ENCODE data around the gene NACC2. TPM values are rescaled to one million over a fixed set of nuclear protein-coding genes. Genes with fewer than 3 reads are reported as not detected.

The NACC2 gene
- total and polyA plus RNA-seq, 9 donors: 6.8 to 11.7 (median 9.3) TPM

DNA sequence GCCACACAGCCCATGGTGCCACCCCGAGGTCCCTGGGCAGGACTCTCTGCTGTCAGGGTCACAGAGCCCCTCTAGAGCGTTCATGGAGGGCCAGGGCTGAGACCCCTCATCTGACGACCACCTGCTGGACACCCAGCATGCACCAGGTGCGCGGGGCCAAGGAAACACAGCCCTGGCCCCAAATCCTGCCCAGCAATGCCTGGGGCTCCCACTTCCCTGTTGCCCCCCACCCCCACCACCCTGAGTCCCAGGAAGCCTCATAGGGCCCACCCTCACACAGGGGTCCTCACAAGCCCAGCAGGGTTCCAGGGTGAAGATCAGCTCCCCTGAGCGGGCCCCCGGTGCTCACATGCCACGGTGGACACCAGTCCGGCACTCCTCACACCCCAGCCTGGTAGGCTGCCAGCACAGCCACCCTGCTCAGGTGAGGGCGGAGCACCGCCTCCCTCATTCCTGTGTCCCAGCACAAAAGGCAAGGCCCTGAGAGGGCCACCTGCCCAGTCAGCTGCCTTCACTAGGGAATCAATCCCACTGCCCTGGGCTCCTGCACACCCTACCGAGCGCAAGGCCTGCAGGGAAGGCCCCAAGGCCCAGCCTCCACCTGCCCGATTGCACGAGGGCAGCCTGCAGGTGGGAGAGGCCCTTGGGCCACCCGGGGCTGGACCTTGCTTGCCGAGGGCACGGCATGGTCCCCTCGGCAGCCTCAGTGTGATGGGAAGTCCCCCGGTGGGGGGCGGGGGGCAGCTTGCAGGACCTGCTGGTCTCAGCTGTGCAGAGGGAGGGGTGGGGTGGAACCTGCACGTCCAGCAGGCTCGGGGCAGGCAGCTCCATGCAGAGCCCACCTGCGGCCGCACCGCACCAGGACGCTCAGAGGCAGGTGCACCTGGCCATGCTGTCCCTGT, 77.5 kb downstream of the NACC2 start:
- peak; percentile 1 for DNase-seq
- no peak overlapping the region for H3K4me3 ChIP-seq (ENCODE audit: low read length)
- 85% methylated on average over 15 of the region's 27 CpGs for WGBS (ENCODE audit: insufficient coverage)
- no peaks in the 10 kb centered on the region for H3K36me3 ChIP-seq (ENCODE audit: control insufficient read depth, insufficient read depth, low read length)
- no peaks in the 10 kb centered on the region for H3K27me3 ChIP-seq (ENCODE audit: control insufficient read depth, insufficient read depth, low read length)
- H3K27ac ChIP-seq (ENCODE audit: low read length): no peak overlapping the region
- no peaks in the 10 kb centered on the region for H3K9me3 ChIP-seq (replicated peaks; ENCODE audit: control insufficient read depth, low read depth, low read length)
- peaks cover 4% of the 10 kb centered on the region for H3K4me1 ChIP-seq (ENCODE audit: control insufficient read depth, insufficient read depth, low read length)

- peak; percentile 1 for DNase-seq
- 85% methylated on average over 23 of the region's 23 CpGs for WGBS (ENCODE audit: insufficient coverage)
- Histone ChIP-seq H3K9me3 (replicated peaks; ENCODE audit: control insufficient read depth, low read depth, low read length) (no peaks in the 10 kb centered on the region), H3K36me3 (ENCODE audit: control insufficient read depth, insufficient read depth, low read length) (no peaks in the 10 kb centered on the region), H3K27ac (ENCODE audit: low read length) (no peak overlapping the region), H3K27me3 (ENCODE audit: control insufficient read depth, insufficient read depth, low read length) (no peaks in the 10 kb centered on the region), H3K4me1 (ENCODE audit: control insufficient read depth, insufficient read depth, low read length) (peaks cover 12% of the 10 kb centered on the region), H3K4me3 (ENCODE audit: low read length) (no peak overlapping the region)
Observed at GRCh38 chr9:136016572-136017288, 78.4 kb downstream of the NACC2 start.

- Histone ChIP-seq H3K4me3 (ENCODE audit: low read length) (no peak overlapping the region), H3K9me3 (replicated peaks; ENCODE audit: control insufficient read depth, low read depth, low read length) (no peaks in the 10 kb centered on the region), H3K36me3 (ENCODE audit: control insufficient read depth, insufficient read depth, low read length) (no peaks in the 10 kb centered on the region), H3K27me3 (ENCODE audit: control insufficient read depth, insufficient read depth, low read length) (no peaks in the 10 kb centered on the region), H3K27ac (ENCODE audit: low read length) (no peak overlapping the region), H3K4me1 (ENCODE audit: control insufficient read depth, insufficient read depth, low read length) (peaks cover 15% of the 10 kb centered on the region)
- 85% methylated on average over 23 of the region's 28 CpGs for WGBS (ENCODE audit: insufficient coverage)
- DNase-seq: peak; percentile 1
Observed at GRCh38 chr9:136015656-136016571, 79.2 kb downstream of the NACC2 start.

- H3K4me3 ChIP-seq (ENCODE audit: low read length): no peak overlapping the region
- H3K27ac ChIP-seq (ENCODE audit: low read length): no peak overlapping the region
- H3K4me1 ChIP-seq (ENCODE audit: control insufficient read depth, insufficient read depth, low read length): peaks cover 18% of the 10 kb centered on the region
- WGBS (ENCODE audit: insufficient coverage): 78% methylated on average over 19 of the region's 19 CpGs
- H3K36me3 ChIP-seq (ENCODE audit: control insufficient read depth, insufficient read depth, low read length): no peaks in the 10 kb centered on the region
- no peaks in the 10 kb centered on the region for H3K9me3 ChIP-seq (replicated peaks; ENCODE audit: control insufficient read depth, low read depth, low read length)
- H3K27me3 ChIP-seq (ENCODE audit: control insufficient read depth, insufficient read depth, low read length): no peaks in the 10 kb centered on the region
- DNase-seq: peak; percentile 3
Observed at GRCh38 chr9:136014924-136015633, 80.0 kb downstream of the NACC2 start.

GRCh38 chr9:136014147-136014923, 80.8 kb downstream of the NACC2 start:
- Histone ChIP-seq H3K27ac (ENCODE audit: low read length) (no peak overlapping the region), H3K4me3 (ENCODE audit: low read length) (no peak overlapping the region), H3K27me3 (ENCODE audit: control insufficient read depth, insufficient read depth, low read length) (no peaks in the 10 kb centered on the region), H3K9me3 (replicated peaks; ENCODE audit: control insufficient read depth, low read depth, low read length) (no peaks in the 10 kb centered on the region), H3K36me3 (ENCODE audit: control insufficient read depth, insufficient read depth, low read length) (no peaks in the 10 kb centered on the region), H3K4me1 (ENCODE audit: control insufficient read depth, insufficient read depth, low read length) (peaks cover 18% of the 10 kb centered on the region)
- no peak for DNase-seq
- 85% methylated on average over 9 of the region's 18 CpGs for WGBS (ENCODE audit: insufficient coverage)

DNA sequence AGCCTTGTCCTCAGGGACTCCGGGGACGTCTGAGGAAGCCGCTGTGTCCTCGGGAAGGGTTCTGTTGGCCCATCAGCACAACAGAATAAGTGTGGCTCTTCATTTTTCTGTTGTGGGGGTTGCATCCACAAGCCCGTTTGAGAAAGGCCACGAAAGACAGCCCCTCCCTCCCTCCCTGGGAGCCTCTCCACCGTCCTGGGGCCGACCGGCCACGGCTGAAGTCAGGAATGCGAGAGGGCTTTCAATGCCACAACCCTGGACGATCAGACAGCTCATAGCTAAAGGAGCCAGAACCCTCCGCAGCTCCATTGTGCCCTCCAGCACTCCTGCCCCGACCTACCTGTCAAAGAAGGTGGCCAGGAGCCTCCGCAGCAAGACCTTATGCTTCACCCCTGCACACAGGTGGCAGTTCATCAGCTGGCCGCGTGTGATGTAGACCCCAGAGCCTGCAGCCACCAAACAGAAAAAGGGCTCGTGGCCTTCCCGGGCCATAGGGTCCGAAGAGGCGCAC, 81.5 kb downstream of the NACC2 start:
- WGBS (ENCODE audit: insufficient coverage): 82% methylated on average over 13 of the region's 21 CpGs
- Histone ChIP-seq H3K27ac (ENCODE audit: low read length) (no peak overlapping the region), H3K4me1 (ENCODE audit: control insufficient read depth, insufficient read depth, low read length) (peaks cover 24% of the 10 kb centered on the region), H3K9me3 (replicated peaks; ENCODE audit: control insufficient read depth, low read depth, low read length) (no peaks in the 10 kb centered on the region), H3K27me3 (ENCODE audit: control insufficient read depth, insufficient read depth, low read length) (no peaks in the 10 kb centered on the region), H3K4me3 (ENCODE audit: low read length) (no peak overlapping the region), H3K36me3 (ENCODE audit: control insufficient read depth, insufficient read depth, low read length) (no peaks in the 10 kb centered on the region)
- DNase-seq: no peak

DNA sequence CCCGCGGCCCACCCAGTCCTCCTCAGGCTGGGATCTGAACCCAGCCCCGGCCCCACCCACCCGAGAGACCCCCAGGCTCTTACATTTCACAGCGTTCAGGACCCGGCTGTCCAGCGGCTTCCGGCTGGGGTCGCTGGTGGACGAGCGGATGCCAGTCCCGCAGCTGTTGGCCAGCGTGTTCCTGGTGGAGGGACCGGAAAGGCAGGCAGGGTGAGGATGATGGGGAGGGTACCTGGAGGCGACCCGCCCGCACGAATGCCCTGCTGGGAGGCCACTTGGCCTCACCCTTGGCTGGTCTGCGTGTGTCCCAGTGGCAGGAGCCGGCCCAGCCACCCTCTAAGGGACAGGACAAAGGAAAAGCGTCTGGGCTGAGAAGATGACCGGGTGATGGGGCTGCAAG, 82.0 kb downstream of the NACC2 start:
- no peak overlapping the region for H3K4me3 ChIP-seq (ENCODE audit: low read length)
- no peaks in the 10 kb centered on the region for H3K36me3 ChIP-seq (ENCODE audit: control insufficient read depth, insufficient read depth, low read length)
- no peak for DNase-seq
- H3K27me3 ChIP-seq (ENCODE audit: control insufficient read depth, insufficient read depth, low read length): no peaks in the 10 kb centered on the region
- H3K4me1 ChIP-seq (ENCODE audit: control insufficient read depth, insufficient read depth, low read length): peaks cover 26% of the 10 kb centered on the region
- no peak overlapping the region for H3K27ac ChIP-seq (ENCODE audit: low read length)
- WGBS (ENCODE audit: insufficient coverage): 91% methylated on average over 7 of the region's 22 CpGs
- no peaks in the 10 kb centered on the region for H3K9me3 ChIP-seq (replicated peaks; ENCODE audit: control insufficient read depth, low read depth, low read length)

DNA sequence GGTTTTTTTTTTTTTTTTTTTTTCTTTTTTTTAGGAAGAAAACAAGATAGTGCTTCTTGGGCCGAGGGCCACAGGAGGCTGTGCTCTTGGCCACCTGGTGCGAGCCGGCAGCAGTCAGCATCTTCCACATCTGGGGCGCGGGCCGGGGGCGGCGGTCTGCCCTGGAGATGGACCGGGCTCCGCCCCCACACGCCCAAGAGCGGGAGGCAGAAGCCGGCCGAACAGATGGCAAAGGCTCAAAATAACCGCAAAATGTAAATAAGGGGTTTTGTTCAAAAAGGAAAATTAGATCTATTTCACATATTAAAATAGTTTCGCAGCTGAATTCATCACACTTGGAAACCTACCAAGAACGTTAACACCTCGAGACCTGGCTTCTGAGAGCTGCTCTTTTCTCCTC, 82.4 kb downstream of the NACC2 start:
- peak; percentile 68 for DNase-seq
- no peaks in the 10 kb centered on the region for H3K36me3 ChIP-seq (ENCODE audit: control insufficient read depth, insufficient read depth, low read length)
- WGBS (ENCODE audit: insufficient coverage): 17% methylated on average over 3 of the region's 18 CpGs
- no peaks in the 10 kb centered on the region for H3K9me3 ChIP-seq (replicated peaks; ENCODE audit: control insufficient read depth, low read depth, low read length)
- no peak overlapping the region for H3K4me3 ChIP-seq (ENCODE audit: low read length)
- H3K27ac ChIP-seq (ENCODE audit: low read length): peak overlapping the region; percentile 73
- no peaks in the 10 kb centered on the region for H3K27me3 ChIP-seq (ENCODE audit: control insufficient read depth, insufficient read depth, low read length)
- H3K4me1 ChIP-seq (ENCODE audit: control insufficient read depth, insufficient read depth, low read length): peaks cover 30% of the 10 kb centered on the region
